GM10847 (cell line): ENCODE results near the gene POU5F1.

Experiments used
- POLR2A ChIP-seq: IDR thresholded peaks from 2 replicates; pipeline ENCODE4 v1.6.1; 2011; ENCODE audit not compliant: insufficient read length; ENCODE audit errors: extremely low read depth

POU5F1 gene

GRCh38 chr6:31170600-31170881, at the start of gene POU5F1:
TSS of gene POU5F1 (minus strand) at chr6:31170682. CDS start at chr6:31170620, 62 bp downstream.
- TF ChIP-seq POLR2A: no peak

- no peak for TF ChIP-seq POLR2A
These were observed 45.9 kb upstream of the POU5F1 start for GRCh38 chr6:31216208-31216898.

GRCh38 chr6:31214516-31214915, 44.0 kb upstream of the POU5F1 start:
- TF ChIP-seq POLR2A: no peak

DNA sequence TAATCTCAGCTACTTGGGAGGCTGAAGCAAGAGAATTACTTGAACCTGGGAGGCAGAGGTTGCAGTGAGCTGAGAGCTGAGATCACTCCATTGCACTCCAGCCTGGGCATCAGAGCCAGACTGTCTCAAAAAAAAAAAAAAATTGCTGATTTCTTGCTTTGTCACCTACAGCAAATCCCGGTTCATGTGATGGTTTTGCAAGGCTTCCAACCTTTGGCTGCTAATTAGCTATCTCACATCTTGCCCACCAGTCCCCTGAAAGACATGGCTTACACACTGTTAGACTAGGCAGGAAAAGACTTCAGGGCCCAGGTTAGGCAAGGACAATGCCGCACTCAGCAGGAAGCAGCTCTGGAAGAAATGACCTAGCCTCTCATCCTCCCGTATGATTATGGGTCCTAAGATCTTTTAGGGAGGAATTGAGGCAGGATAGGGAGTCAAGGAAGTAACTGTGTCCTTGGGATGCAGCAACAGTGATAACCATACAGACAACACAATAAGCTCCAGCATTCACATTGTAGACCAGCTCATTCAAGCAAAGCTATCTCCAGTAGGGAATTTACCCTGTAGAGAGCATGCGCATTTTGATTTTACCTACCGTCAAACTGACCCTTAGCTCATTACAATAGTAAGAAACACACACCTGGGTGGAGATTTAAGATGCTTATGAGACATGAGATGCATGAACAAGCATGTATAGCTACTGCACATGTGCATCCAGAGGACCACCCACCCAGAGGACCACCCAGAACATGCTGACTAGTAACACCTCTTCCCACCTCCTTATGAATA, 40.5 kb upstream of the POU5F1 start:
- no peak for TF ChIP-seq POLR2A

- no peak for TF ChIP-seq POLR2A
These were observed 39.6 kb upstream of the POU5F1 start for GRCh38 chr6:31210123-31210522.

DNA sequence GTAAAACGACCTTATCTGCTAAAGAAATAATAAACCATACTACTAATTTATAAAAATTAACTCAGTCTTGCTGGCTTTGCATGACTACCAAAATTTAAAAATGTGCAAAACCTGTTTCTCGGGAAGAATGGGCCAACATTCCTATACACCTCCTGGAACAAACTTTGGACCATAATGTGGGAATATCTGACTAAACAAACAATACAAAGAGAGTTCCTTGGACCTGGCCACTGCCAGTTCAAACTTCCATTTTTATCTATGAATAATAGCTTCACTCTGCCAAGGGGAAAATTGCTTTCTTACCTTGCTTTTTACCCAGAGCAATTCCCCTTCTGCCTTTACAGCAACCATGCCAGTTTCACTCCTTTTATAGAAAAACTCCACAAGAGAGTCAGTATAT, 38.7 kb upstream of the POU5F1 start:
- TF ChIP-seq POLR2A: no peak

- TF ChIP-seq POLR2A: no peak
These were observed 38.0 kb upstream of the POU5F1 start for GRCh38 chr6:31208506-31208905.

- no peak for TF ChIP-seq POLR2A
These were observed 35.2 kb upstream of the POU5F1 start for GRCh38 chr6:31205638-31206037.

- no peak for TF ChIP-seq POLR2A
These were observed 34.3 kb upstream of the POU5F1 start for GRCh38 chr6:31204751-31205145.

GRCh38 chr6:31203345-31203979, 33.0 kb upstream of the POU5F1 start:
- no peak for TF ChIP-seq POLR2A

GRCh38 chr6:31202259-31203166, 32.0 kb upstream of the POU5F1 start:
- no peak for TF ChIP-seq POLR2A

GRCh38 chr6:31197559-31198305, 27.2 kb upstream of the POU5F1 start:
- peak; percentile 53 for TF ChIP-seq POLR2A

DNA sequence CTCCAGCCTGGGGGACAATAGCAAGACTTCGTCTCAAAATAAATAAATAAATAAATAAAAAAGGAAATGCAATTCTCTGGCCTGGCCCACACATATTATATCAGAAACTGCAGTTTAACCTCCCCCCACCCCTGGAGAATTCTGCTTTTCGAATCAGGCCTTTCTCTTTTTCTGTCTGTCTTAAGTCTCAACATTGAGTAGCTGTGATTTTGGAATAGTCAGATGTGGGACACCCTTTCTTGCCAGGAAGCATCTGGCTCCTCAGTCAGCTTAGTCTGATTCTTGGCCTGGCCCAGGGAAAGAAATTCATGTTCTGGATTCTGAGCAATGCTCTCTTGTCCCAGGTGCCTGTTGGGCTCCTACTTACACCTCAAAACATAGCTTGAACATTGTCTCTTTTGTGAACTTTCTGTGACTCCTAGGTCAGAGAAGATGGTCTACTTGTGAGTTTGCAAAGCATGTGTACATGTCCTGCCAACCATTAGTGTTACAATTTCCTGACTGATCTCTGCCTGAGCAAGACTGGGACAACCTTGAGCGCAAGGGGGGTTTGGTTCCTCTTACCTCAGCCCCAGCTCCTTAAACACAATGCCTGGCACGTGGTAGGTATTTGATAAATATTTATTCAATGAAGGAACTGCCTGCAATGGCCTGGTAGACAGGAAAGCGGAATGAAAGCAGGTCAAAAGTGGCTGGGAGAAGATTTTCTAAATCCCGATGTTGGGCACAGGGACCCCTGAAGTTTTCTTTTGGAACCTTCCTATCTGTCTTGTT, 23.8 kb upstream of the POU5F1 start:
- TF ChIP-seq POLR2A: no peak

GRCh38 chr6:31193206-31193605, 22.7 kb upstream of the POU5F1 start:
- no peak for TF ChIP-seq POLR2A
